MCF 10A (cell line): ENCODE measurements around the gene DNM2. TPM values are rescaled to one million over a fixed set of nuclear protein-coding genes. Genes with fewer than 3 reads are reported as not detected.
A peak's percentile ranks its signal among the peaks of the same experiment; 100 is the strongest.
"Not testable (repeated sequence)": the region's sequence is repeated elsewhere in the genome, so short reads cannot be mapped to it uniquely, and the experiment has no call there.

Experiments
- BruUV-seq: library from RNA; stranded (reverse); fragments of 400-500 nt; replicated peaks from 2 replicates; lab custom pipeline; 2021; lab: Mats Ljungman, UMichigan
- CTCF ChIA-PET: fragments of 300-600 bp; sonication (Branson Sonifier 250); formaldehyde crosslinking; extraction: SDS; loops from one replicate; lab custom pipeline; 2021; ENCODE audit warnings: antibody characterized with exemption, inconsistent platforms; lab: Yijun Ruan, JAX
- POLR2A ChIA-PET: fragments of 300-600, 350-650 bp; sonication (Branson Sonifier 250); formaldehyde crosslinking; extraction: SDS; loops from one replicate; lab custom pipeline; 2020; ENCODE audit warnings: antibody characterized with exemption, inconsistent platforms; lab: Yijun Ruan, JAX
- DNase-seq: peaks from one replicate; pipeline ENCODE4 v3.0.0-alpha.2; 2018; ENCODE audit not compliant: unreplicated experiment
- H3K27ac Mint-ChIP-seq: one replicate; pipeline ENCODE4 v1.8.0; 2022; ENCODE audit warnings: mild to moderate bottlenecking, low read depth, mixed read lengths; ENCODE audit not compliant: unreplicated experiment
- H3K27me3 Mint-ChIP-seq: one replicate; pipeline ENCODE4 v1.8.0; 2022; ENCODE audit warnings: mixed read lengths; ENCODE audit not compliant: insufficient read depth, unreplicated experiment
- H3K36me3 Mint-ChIP-seq: one replicate; pipeline ENCODE4 v1.8.0; 2022; ENCODE audit warnings: mild to moderate bottlenecking, moderate library complexity, mixed read lengths; ENCODE audit not compliant: insufficient read depth, unreplicated experiment
- H3K4me1 Mint-ChIP-seq: one replicate; pipeline ENCODE4 v1.8.0; 2022; ENCODE audit warnings: mixed read lengths; ENCODE audit not compliant: insufficient read depth, unreplicated experiment
- H3K4me3 Mint-ChIP-seq: one replicate; pipeline ENCODE4 v1.8.0; 2022; ENCODE audit warnings: mild to moderate bottlenecking, moderate library complexity, mixed read lengths; ENCODE audit not compliant: unreplicated experiment
- H3K9me3 Mint-ChIP-seq: one replicate; pipeline ENCODE4 v1.8.0; 2022; ENCODE audit warnings: mixed read lengths; ENCODE audit not compliant: unreplicated experiment
- intact Hi-C: fragments of 100-400 bp; cut with micrococcal nuclease; formaldehyde crosslinking; loops from 2 replicates; pipeline ENCODE4 v1.14.1; 2022
- total RNA-seq: library from RNA; stranded (reverse); gene quantifications from 2 replicates; pipeline ENCODE4 v1.2.3, GENCODE V29; 2022
- TF ChIP-seq, protein P1 (sequence below): fragments of 200-600 bp; IDR thresholded peaks from one replicate; pipeline ENCODE4 v1.8.0; 2022; ENCODE audit warnings: antibody characterized with exemption, mild to moderate bottlenecking; ENCODE audit not compliant: unreplicated experiment

DNM2 gene
- total RNA-seq, 1 experiment from 2014 or later: 114 TPM

DNA sequence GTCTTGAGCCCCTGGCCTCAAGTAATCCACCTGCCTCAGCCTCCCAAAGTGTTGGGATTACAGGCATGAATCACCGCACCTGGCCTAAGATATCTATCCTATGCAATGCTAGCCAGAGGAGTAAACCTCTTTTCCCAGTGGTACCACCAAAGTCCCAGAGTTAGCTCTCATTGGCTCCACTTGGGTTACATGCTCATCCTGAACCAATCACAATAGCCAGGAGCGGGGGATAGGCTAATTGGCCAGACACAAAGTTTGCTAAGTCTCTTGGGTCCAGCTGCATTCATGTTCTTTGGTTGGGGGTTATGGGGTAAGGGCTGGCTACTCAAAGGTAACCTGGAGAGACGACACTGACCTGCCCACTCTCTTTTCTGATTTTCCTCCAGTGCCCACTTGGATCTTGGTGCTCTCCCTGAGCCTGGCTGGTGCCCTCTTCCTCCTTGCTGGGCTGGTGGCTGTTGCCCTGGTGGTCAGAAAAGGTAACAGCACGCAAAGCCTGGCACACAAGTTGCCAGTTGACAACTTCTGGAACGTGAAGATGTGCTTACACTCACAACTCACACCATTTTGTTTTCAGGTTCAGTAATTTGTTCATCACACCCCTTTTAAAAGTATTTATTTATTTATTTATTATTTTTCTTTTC is 138.1 kb downstream of the DNM2 start:
- Mint-ChIP-seq H3K36me3 (no peaks in the 10 kb centered on the region), H3K9me3 (no peaks in the 10 kb centered on the region), H3K27ac (no peak overlapping the region), H3K4me1 (no peaks in the 10 kb centered on the region), H3K4me3 (no peak overlapping the region), H3K27me3 (no peaks in the 10 kb centered on the region)
- CTCF ChIA-PET: interaction anchor here (0.6 to 6.3 kb wide), 2 partner anchors 9 to 13 kb away, joined by 3 to 68 read pairs; no protein-coding TSS in a partner anchor
- DNase-seq: peak; percentile 38
- POLR2A ChIA-PET: interaction anchor here (1.2 to 2.5 kb wide), 2 partner anchors 20 kb away, joined by 4 to 9 read pairs; partner anchors contain the start of gene TMED1
- BruUV-seq: no TSS peak
- intact Hi-C loops: no loop called here
- TF ChIP-seq, protein P1, sequence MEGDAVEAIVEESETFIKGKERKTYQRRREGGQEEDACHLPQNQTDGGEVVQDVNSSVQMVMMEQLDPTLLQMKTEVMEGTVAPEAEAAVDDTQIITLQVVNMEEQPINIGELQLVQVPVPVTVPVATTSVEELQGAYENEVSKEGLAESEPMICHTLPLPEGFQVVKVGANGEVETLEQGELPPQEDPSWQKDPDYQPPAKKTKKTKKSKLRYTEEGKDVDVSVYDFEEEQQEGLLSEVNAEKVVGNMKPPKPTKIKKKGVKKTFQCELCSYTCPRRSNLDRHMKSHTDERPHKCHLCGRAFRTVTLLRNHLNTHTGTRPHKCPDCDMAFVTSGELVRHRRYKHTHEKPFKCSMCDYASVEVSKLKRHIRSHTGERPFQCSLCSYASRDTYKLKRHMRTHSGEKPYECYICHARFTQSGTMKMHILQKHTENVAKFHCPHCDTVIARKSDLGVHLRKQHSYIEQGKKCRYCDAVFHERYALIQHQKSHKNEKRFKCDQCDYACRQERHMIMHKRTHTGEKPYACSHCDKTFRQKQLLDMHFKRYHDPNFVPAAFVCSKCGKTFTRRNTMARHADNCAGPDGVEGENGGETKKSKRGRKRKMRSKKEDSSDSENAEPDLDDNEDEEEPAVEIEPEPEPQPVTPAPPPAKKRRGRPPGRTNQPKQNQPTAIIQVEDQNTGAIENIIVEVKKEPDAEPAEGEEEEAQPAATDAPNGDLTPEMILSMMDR: peak; percentile 27

- H3K4me1 Mint-ChIP-seq, H3K36me3 Mint-ChIP-seq, H3K27me3 Mint-ChIP-seq, DNase-seq, H3K27ac Mint-ChIP-seq, BruUV-seq, H3K9me3 Mint-ChIP-seq, H3K4me3 Mint-ChIP-seq, intact Hi-C loops: not testable (repeated sequence)
- ChIA-PET CTCF (interaction anchor here (2.3 kb wide), 1 partner anchor 21 kb away, joined by 7 read pairs; the partner anchor contains the start of gene TMED1), POLR2A (interaction anchor here (1.2 kb wide), 1 partner anchor 21 kb away, joined by 4 read pairs; the partner anchor contains the start of gene TMED1)
These were observed 139.0 kb downstream of the DNM2 start for GRCh38 chr19:10856899-10857298.

DNA sequence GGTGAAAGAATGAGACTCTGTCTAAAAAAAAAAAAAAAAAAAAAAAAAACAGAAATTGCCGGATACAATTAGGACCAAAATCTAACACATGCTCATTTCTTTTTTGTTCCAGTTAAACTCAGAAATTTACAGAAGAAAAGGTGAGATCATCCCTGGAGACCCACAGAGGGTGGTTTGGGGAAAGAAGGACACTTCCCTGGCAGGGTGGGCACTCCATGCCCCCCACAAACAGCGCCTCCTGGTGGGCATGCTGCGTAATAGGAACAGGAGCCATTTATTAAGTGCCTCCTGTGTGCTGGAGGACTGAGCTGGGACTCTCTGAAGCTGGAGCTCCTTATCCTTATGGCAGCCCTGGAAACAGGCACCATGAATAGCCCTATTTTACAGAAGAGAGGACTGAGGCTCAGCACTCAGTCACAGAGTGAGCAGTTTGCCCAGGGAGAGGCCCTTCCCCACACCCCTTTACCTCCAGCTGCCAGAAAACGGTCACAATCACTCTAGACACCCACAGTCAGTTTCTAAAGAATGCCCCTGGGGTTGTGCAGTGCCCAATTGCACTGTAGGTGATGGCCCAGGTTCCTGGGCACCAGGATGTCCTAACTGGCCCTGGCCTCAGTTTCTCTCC is 140.4 kb downstream of the DNM2 start:
- no TSS peak for BruUV-seq
- Mint-ChIP-seq H3K27ac (no peak overlapping the region), H3K27me3 (no peaks in the 10 kb centered on the region), H3K9me3 (no peaks in the 10 kb centered on the region), H3K36me3 (no peaks in the 10 kb centered on the region), H3K4me1 (peaks cover 9% of the 10 kb centered on the region), H3K4me3 (no peak overlapping the region)
- TF ChIP-seq, protein P1: peak; percentile 70
- ChIA-PET CTCF (interaction anchor here (0.6 to 2.3 kb wide), 6 partner anchors 15 to 177 kb away, joined by 3 to 7 read pairs (median 3); partner anchors contain the start of gene TMED1), POLR2A (interaction anchor here (0.9 kb wide), 1 partner anchor 103 kb away, joined by 3 read pairs; the partner anchor contains the start of gene SMARCA4)
- intact Hi-C loops: no loop called here
- DNase-seq: peak; percentile 23

DNA sequence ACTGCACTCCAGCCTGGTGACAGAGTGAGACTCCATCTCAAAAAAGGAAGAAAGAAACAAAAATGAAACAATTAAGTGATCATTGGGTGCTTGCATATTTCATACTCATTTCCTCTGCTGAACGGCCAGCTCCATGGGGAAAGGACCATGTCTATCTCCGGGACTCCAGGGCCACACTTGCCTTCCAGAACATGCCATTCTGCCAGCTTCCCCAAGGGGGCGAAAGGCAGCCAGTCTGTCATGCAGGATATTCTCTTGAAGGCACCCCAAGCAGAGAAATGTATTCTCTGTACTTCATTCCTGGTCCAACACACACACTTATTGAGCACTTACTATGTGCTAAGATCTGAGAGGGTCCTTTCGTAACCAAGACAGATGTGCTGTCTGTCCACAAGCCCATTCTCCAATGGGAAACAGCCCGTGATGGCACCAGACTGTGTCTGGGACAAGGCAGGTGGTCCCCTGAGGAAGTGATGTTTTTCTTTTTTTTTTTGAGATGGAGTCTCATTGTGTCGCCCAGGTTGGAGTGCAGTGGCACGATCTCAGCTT is 143.3 kb downstream of the DNM2 start:
- intact Hi-C loops: no loop called here
- Mint-ChIP-seq H3K36me3 (no peaks in the 10 kb centered on the region), H3K27ac (no peak overlapping the region), H3K9me3 (no peaks in the 10 kb centered on the region), H3K4me1 (peaks cover 17% of the 10 kb centered on the region), H3K27me3 (no peaks in the 10 kb centered on the region), H3K4me3 (no peak overlapping the region)
- peak; percentile 56 for DNase-seq
- POLR2A ChIA-PET: interaction anchor here (0.6 kb wide), 1 partner anchor 26 kb away, joined by 4 read pairs; no protein-coding TSS in a partner anchor
- BruUV-seq: no TSS peak
- TF ChIP-seq, protein P1: no peak
- CTCF ChIA-PET: interaction anchor here (0.6 to 3.8 kb wide), 2 partner anchors 9 to 144 kb away, joined by 4 to 40 read pairs; partner anchors contain the start of gene DNM2
